ENCODE measurements around the gene CACNA1C.

CACNA1C gene

DNA sequence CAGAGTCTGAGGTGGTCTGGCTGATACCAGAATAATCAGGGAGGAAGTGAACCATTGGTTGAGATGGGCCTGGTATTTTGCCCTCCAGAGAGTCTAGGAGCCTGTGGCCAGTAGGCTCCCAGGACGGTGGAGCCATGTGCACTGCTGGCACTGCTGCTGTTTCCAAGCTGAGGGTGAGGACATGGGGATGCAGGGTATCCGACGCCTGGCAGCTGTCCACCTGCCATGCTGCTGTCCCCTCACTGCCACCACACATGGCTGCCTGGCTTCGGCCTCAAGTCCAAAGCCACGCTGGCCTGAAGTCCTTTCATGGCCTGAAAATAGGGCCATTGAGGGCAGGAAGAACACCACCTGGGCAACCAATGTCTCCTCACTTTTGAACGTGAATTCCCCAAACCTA, 8.6 kb downstream of the CACNA1C start:
- Histone ChIP-seq H3K9ac (ENCODE audit: low read length) (no peak overlapping the region), H3K4me3 (ENCODE audit: low read length) (no peak overlapping the region), H3K9me3 (ENCODE audit: control insufficient read depth, low read length) (no peaks in the 10 kb centered on the region), H3K27me3 (ENCODE audit: control insufficient read depth, insufficient read depth, low read length) (peaks cover 21% of the 10 kb centered on the region), H3K4me1 (ENCODE audit: control insufficient read depth, insufficient read depth, low read length) (no peaks in the 10 kb centered on the region), H3K36me3 (ENCODE audit: control insufficient read depth, insufficient read depth, low read length) (no peaks in the 10 kb centered on the region)

DNA sequence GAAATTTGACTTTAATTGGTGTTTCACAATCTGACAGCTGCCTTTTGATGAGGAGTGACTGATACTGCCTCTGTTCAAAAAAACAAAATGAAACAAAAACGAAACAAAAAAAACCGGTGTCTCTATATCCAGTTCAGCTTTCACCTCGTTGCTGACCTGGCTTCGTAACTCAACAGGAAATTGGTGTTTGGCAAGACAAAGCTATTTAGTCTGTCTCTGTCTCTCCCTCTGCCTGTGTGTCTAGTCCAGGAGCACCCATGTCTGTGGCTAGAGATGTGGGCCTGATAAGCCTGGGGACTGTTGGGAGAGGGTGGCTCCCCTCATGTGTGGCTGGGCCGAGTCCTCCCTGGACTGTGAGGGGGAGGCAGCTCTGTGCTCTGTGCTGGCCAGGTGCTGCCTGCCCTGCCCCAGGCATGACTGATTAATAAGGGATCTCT, 11.3 kb downstream of the CACNA1C start:
- H3K9ac ChIP-seq (ENCODE audit: low read length): peak overlapping the region; percentile 1

DNA sequence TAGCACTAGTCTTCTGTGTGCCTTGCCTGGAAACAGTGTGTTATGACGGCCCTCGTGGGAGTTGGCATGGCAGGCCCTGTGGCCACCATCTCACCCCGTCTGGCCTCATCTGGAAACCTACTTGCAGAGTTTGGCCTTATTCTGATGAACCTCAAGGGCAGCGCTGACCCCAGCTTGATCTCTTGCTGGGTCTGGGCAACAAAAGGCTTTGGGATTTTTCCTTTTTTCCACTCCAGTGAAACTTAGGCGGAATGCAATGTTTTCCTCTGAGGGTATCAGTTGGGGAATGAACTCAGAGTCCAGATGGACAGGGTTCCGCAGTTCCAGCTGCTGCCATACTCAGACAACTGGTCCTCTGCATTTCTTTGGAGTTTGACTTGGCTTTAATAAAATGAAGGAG, 15.9 kb downstream of the CACNA1C start:
- H3K9ac ChIP-seq (ENCODE audit: low read length): no peak overlapping the region
- H3K4me1 ChIP-seq (ENCODE audit: control insufficient read depth, insufficient read depth, low read length): no peaks in the 10 kb centered on the region
- no peaks in the 10 kb centered on the region for H3K27me3 ChIP-seq (ENCODE audit: control insufficient read depth, insufficient read depth, low read length)
- no peaks in the 10 kb centered on the region for H3K36me3 ChIP-seq (ENCODE audit: control insufficient read depth, insufficient read depth, low read length)
- peaks cover 5% of the 10 kb centered on the region for H3K9me3 ChIP-seq (ENCODE audit: control insufficient read depth, low read length)
- H3K4me3 ChIP-seq (ENCODE audit: low read length): no peak overlapping the region

More for the DNA sequence above, 11.3 kb downstream of the CACNA1C start:
- Histone ChIP-seq H3K27me3 (ENCODE audit: control insufficient read depth, insufficient read depth, low read length) (no peaks in the 10 kb centered on the region), H3K36me3 (ENCODE audit: control insufficient read depth, insufficient read depth, low read length) (no peaks in the 10 kb centered on the region), H3K4me3 (ENCODE audit: low read length) (no peak overlapping the region), H3K9me3 (ENCODE audit: control insufficient read depth, low read length) (no peaks in the 10 kb centered on the region), H3K4me1 (ENCODE audit: control insufficient read depth, insufficient read depth, low read length) (no peaks in the 10 kb centered on the region)

DNA sequence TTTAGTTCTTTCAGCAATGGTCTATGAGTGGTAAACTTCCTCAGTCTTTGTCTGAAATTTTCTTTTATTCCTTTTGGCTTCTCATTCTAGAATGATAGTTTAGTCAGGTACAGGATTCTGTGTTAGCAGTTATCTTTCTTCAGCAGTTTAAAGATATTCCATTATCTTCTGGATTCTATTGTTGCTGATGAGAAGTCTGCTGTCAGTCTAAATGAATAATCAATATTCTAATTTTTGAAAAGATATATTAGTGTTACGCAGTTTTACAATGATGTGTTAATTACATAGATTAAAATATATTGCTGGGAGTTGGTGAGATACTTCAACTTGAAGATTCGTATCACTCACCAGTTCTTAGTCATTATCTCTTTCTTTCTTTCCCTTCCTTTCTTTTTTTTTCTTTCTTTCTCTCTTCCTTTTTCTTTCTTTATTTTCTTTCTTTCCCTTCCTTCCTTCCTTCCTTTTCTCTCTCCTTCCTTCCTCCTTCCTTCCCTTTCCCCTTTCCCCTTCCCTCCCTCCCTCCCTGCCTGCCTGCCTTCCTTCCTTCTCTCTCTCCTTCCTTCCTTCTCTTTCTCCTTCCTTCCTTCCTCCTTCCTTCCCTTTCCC, 17.8 kb downstream of the CACNA1C start:
- H3K9me3 ChIP-seq (ENCODE audit: control insufficient read depth, low read length): peaks cover 5% of the 10 kb centered on the region
- no peaks in the 10 kb centered on the region for H3K27me3 ChIP-seq (ENCODE audit: control insufficient read depth, insufficient read depth, low read length)
- H3K4me3 ChIP-seq (ENCODE audit: low read length): no peak overlapping the region
- no peak overlapping the region for H3K9ac ChIP-seq (ENCODE audit: low read length)
- no peaks in the 10 kb centered on the region for H3K4me1 ChIP-seq (ENCODE audit: control insufficient read depth, insufficient read depth, low read length)
- H3K36me3 ChIP-seq (ENCODE audit: control insufficient read depth, insufficient read depth, low read length): no peaks in the 10 kb centered on the region

DNA sequence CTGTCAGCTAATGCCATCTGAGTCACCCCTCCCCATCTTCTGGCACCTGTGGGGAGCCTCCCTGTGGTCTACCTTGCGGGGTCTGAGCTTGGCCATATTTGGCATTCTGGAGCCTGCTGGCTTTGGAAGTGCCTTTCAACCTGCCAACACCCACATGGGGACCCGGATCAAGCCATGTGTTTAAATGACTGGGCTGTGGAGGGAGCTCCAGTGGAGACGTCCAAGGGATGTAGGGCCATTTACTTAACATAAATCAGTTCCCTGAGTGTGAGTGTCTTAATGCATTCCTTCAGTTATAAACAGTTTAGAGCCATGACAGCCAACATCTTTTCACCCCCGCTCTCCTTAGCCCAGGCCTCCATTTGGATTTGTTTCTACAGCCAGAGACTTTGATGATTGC, 22.0 kb downstream of the CACNA1C start:
- Histone ChIP-seq H3K36me3 (ENCODE audit: control insufficient read depth, insufficient read depth, low read length) (no peaks in the 10 kb centered on the region), H3K4me3 (ENCODE audit: low read length) (no peak overlapping the region), H3K9ac (ENCODE audit: low read length) (no peak overlapping the region), H3K4me1 (ENCODE audit: control insufficient read depth, insufficient read depth, low read length) (no peaks in the 10 kb centered on the region), H3K27me3 (ENCODE audit: control insufficient read depth, insufficient read depth, low read length) (no peaks in the 10 kb centered on the region), H3K9me3 (ENCODE audit: control insufficient read depth, low read length) (peaks cover 5% of the 10 kb centered on the region)

DNA sequence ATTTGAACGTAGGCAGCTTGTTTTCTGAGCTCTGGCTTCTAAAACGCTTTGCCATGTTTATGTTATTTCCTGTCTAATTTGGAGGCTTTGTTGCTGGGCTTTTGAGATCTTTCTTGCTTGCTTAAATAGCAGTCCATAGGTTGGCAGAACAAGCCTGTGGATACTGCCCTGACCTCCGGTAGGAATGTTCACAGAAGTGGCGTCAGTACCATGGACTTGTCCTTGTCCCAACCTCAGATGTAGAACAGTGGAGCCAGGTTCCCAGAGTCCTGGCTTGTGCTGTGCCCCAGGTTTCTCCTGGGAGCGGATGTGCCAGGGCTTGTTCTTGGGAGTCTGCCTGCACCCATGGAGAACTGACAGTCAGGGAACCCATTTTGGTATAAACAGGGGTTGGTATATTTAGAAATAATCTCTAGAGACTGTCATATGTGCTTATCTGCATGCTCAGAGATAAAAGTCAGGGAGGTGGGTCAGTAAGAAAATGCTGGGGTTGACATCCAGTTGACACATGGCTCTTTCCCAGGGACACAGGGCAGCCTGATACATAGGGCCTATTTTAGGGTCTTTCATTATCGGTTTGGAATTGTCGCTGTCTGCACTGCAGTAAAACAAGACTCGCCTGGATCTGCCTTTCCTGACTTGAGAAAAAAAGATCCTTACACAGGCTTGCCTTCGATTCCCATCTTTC, 22.9 kb downstream of the CACNA1C start:
- peaks cover under 1% of the 10 kb centered on the region for H3K9me3 ChIP-seq (ENCODE audit: control insufficient read depth, low read length)
- no peaks in the 10 kb centered on the region for H3K27me3 ChIP-seq (ENCODE audit: control insufficient read depth, insufficient read depth, low read length)
- no peak overlapping the region for H3K9ac ChIP-seq (ENCODE audit: low read length)
- H3K36me3 ChIP-seq (ENCODE audit: control insufficient read depth, insufficient read depth, low read length): no peaks in the 10 kb centered on the region
- no peaks in the 10 kb centered on the region for H3K4me1 ChIP-seq (ENCODE audit: control insufficient read depth, insufficient read depth, low read length)
- no peak overlapping the region for H3K4me3 ChIP-seq (ENCODE audit: low read length)

DNA sequence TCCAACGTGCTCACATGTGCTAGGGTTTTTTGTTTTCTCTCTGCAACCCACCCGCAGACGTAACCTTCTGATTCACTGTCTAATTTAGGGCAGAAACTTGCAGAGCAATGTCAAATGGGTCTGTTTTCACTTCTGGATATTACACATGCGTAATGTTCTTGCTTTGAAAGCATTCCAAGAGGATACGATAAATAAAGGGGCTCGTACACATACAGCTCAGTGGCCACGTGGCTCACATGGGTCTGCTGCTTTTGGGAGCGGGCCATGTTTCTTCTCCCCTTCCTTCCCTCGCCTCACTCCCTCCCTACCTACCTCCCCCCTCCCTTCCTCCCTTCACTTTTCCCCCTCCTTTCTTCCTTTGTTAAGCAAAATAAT, 23.4 kb downstream of the CACNA1C start:
- Histone ChIP-seq H3K4me3 (ENCODE audit: low read length) (no peak overlapping the region), H3K9ac (ENCODE audit: low read length) (no peak overlapping the region), H3K4me1 (ENCODE audit: control insufficient read depth, insufficient read depth, low read length) (no peaks in the 10 kb centered on the region), H3K27me3 (ENCODE audit: control insufficient read depth, insufficient read depth, low read length) (no peaks in the 10 kb centered on the region), H3K9me3 (ENCODE audit: control insufficient read depth, low read length) (no peaks in the 10 kb centered on the region), H3K36me3 (ENCODE audit: control insufficient read depth, insufficient read depth, low read length) (no peaks in the 10 kb centered on the region)

DNA sequence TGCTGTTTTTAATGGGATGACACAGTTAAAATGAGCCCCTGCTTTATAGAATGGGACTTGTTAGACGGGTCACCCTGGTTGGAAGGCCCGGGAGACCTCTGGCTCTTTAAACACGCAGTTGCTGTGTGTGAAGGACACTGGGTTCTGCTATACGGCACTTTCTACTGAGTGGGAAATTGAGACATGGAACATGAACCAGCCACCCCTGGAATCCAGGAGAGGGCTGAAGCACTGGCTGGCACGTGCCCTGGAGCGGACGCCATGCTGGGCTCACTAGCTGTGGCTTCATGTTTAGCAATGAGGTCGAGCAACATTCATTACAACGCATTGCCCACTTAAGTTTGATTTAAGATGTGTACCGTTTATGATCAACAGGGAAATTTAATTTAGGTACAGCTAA, 23.9 kb downstream of the CACNA1C start:
- H3K9ac ChIP-seq (ENCODE audit: low read length): no peak overlapping the region
- no peak overlapping the region for H3K4me3 ChIP-seq (ENCODE audit: low read length)
- no peaks in the 10 kb centered on the region for H3K9me3 ChIP-seq (ENCODE audit: control insufficient read depth, low read length)
- no peaks in the 10 kb centered on the region for H3K36me3 ChIP-seq (ENCODE audit: control insufficient read depth, insufficient read depth, low read length)
- no peaks in the 10 kb centered on the region for H3K27me3 ChIP-seq (ENCODE audit: control insufficient read depth, insufficient read depth, low read length)
- H3K4me1 ChIP-seq (ENCODE audit: control insufficient read depth, insufficient read depth, low read length): no peaks in the 10 kb centered on the region

DNA sequence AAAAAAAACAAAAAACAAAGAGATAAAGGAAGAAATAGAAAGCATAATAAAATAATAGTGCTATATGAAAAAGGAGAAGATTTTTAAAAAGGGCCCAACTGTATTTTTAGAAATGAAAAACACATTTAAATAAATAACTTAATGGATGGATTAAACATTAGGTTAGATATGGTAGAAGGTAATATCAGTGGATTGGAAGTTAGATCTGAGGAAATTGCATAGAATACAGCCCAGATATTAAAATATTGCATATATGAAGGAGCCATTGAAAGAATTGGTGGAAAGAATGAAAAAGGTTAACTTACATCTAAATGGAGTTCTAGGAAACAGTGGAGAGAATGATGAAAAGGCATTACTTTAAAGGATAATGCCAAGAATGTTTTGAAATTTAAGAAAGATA, 27.8 kb downstream of the CACNA1C start:
- H3K9me3 ChIP-seq (ENCODE audit: control insufficient read depth, low read length): no peaks in the 10 kb centered on the region
- no peaks in the 10 kb centered on the region for H3K36me3 ChIP-seq (ENCODE audit: control insufficient read depth, insufficient read depth, low read length)
- no peak overlapping the region for H3K4me3 ChIP-seq (ENCODE audit: low read length)
- H3K27me3 ChIP-seq (ENCODE audit: control insufficient read depth, insufficient read depth, low read length): no peaks in the 10 kb centered on the region
- no peaks in the 10 kb centered on the region for H3K4me1 ChIP-seq (ENCODE audit: control insufficient read depth, insufficient read depth, low read length)
- no peak overlapping the region for H3K9ac ChIP-seq (ENCODE audit: low read length)

DNA sequence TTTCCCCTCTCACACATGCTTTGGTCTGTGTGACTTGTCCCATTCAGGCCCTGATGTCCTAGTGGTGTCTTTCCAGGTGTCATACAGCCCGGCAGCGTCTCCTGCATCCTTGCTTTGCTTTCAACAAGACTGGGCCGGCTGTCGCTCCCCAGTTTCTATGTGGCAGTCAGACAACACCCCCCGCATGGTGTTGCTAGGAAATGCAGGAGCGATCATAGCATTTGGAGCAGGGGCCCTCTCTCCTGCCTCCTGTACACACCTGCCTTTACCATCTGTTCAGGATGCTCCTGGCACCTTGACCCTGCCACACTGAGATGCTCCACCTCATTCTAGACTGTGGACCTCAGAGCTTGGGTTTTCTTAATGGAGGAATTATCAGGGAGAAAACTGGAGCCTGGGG, 29.5 kb downstream of the CACNA1C start:
- Histone ChIP-seq H3K9me3 (ENCODE audit: control insufficient read depth, low read length) (no peaks in the 10 kb centered on the region), H3K4me3 (ENCODE audit: low read length) (no peak overlapping the region), H3K27me3 (ENCODE audit: control insufficient read depth, insufficient read depth, low read length) (no peaks in the 10 kb centered on the region), H3K9ac (ENCODE audit: low read length) (no peak overlapping the region), H3K4me1 (ENCODE audit: control insufficient read depth, insufficient read depth, low read length) (no peaks in the 10 kb centered on the region), H3K36me3 (ENCODE audit: control insufficient read depth, insufficient read depth, low read length) (no peaks in the 10 kb centered on the region)

DNA sequence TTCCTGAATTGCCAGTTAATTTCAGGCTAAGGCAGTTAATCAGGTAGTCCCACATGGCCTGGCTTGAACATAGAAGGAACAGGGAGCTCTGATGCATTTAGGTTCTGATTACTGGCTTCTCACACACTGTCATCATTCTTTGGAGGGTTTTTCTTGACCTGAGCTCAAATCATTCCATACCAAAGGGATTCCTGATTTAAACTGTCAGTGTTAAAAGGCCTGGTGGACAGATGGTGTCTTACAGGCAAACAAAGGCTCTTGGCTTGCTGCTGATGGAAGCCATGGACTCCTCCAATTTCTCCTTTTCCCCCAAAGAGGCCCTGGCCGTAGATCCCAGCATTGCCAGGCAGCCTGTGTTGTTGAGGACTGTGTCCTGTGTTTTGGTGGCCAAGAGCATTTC, 30.2 kb downstream of the CACNA1C start:
- Histone ChIP-seq H3K9me3 (ENCODE audit: control insufficient read depth, low read length) (no peaks in the 10 kb centered on the region), H3K4me1 (ENCODE audit: control insufficient read depth, insufficient read depth, low read length) (no peaks in the 10 kb centered on the region), H3K9ac (ENCODE audit: low read length) (no peak overlapping the region), H3K4me3 (ENCODE audit: low read length) (no peak overlapping the region), H3K27me3 (ENCODE audit: control insufficient read depth, insufficient read depth, low read length) (no peaks in the 10 kb centered on the region), H3K36me3 (ENCODE audit: control insufficient read depth, insufficient read depth, low read length) (no peaks in the 10 kb centered on the region)

DNA sequence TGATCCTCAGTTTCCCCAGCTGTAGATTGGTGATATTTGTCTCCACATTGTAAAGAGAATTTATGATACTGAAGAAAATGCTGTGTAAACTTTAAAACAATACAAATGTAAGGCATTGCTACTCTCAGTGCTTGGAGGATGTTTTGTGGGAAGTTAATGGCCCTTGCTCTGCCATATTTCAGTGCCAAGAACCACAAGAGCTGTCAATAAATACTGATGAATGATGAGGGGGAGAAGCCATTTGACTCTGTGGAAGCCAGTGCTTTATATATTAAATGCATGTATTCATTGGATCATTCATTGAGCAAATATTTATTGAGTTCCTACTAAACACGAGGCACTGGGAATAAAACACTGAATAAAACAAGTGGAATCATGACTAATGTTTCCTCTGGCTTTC, 30.8 kb downstream of the CACNA1C start:
- no peak overlapping the region for H3K4me3 ChIP-seq (ENCODE audit: low read length)
- H3K9ac ChIP-seq (ENCODE audit: low read length): no peak overlapping the region
- H3K27me3 ChIP-seq (ENCODE audit: control insufficient read depth, insufficient read depth, low read length): no peaks in the 10 kb centered on the region
- H3K4me1 ChIP-seq (ENCODE audit: control insufficient read depth, insufficient read depth, low read length): no peaks in the 10 kb centered on the region
- H3K9me3 ChIP-seq (ENCODE audit: control insufficient read depth, low read length): no peaks in the 10 kb centered on the region
- no peaks in the 10 kb centered on the region for H3K36me3 ChIP-seq (ENCODE audit: control insufficient read depth, insufficient read depth, low read length)

Measured in mucosa of stomach (tissue), 1 donor.